ENCODE data around the gene KCNK3. TPM values are rescaled to one million over a fixed set of nuclear protein-coding genes. Genes with fewer than 3 reads are reported as not detected.
"Not testable (repeated sequence)": the region's sequence is repeated elsewhere in the genome, so short reads cannot be mapped to it uniquely, and the experiment has no call there.

KCNK3 gene
- total and polyA plus RNA-seq, 2 donors (not counting 1 experiment from before 2014, with no cell fraction given): under 0.01 TPM; not detected in 1

DNA sequence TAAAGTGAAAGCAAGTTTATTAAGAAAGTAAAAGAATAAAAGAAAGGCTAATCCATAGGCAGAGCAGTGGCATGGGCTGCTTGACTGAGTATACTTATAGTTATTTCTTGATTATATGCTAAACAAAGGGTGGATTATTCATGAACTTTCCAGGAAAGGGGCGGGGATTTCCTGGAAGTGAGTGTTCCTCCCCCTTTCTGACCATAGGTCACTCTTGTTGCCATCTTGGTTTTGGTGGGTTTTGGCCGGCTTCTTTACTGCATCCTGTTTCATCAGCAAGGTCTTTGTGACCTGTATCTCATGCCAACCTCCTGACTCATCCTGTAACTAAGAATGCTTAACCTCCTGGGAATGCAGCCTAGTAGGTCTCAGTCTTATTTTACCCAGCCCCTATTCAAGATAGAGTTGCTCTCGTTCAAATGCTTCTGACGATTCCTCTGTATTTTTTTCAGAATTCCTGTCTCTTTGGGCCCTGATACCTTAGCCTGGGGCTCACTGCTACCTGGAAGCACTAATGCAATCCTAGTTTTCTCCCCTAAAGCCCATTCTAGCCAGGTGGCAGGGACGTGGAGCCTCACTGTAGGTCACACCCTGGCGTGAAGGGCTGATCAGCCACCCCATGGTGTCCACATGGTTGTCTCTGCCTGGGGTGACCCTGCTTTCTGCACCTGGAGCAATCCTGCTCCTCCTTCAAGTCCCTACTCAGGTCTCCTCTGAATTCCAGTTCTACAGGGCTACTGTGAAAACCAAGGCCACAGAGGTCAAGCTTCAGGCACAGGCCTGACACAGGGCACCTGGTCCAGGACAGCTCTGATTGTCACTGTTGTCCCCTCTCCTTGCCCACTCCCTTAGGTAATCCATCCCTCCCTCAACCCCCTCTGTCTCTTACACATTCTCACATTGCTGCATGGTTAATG, 65.6 kb downstream of the KCNK3 start:
- Histone ChIP-seq H3K36me3 (ENCODE audit: control insufficient read depth, insufficient read depth, low read length) (no peaks in the 10 kb centered on the region), H3K27ac (ENCODE audit: insufficient read depth, low read length) (peak overlapping the region; percentile 93), H3K27me3 (ENCODE audit: control insufficient read depth, insufficient read depth, low read length) (no peaks in the 10 kb centered on the region), H4K20me1 (ENCODE audit: control insufficient read depth, extremely low read depth, insufficient read depth, low read length) (no peaks in the 10 kb centered on the region), H2AFZ (ENCODE audit: low read length) (no peak overlapping the region), H3K9ac (ENCODE audit: insufficient read depth, low read length) (peak overlapping the region; percentile 21), H3K4me1 (ENCODE audit: control insufficient read depth, extremely low read depth, insufficient read depth, low read length) (peaks cover 16% of the 10 kb centered on the region), H3K4me2 (ENCODE audit: extremely low read depth, insufficient read depth, low read length) (peak overlapping the region; percentile 79), H3K9me3 (ENCODE audit: control insufficient read depth, insufficient read depth, low read depth, low read length) (no peaks in the 10 kb centered on the region), H3K79me2 (ENCODE audit: control insufficient read depth, insufficient read depth, low read length) (no peaks in the 10 kb centered on the region), H3K4me3 (replicated peaks in 1 of 4; ENCODE audit: control extremely low read depth in 1 of 4, insufficient read depth in 1 of 4, low read depth in 3 of 4, low read length in 4 of 4) (no peak overlapping the region)
- peak; percentile 99 for DNase-seq (ENCODE audit: low read depth in 2 of 2)
- TF ChIP-seq, protein P1, sequence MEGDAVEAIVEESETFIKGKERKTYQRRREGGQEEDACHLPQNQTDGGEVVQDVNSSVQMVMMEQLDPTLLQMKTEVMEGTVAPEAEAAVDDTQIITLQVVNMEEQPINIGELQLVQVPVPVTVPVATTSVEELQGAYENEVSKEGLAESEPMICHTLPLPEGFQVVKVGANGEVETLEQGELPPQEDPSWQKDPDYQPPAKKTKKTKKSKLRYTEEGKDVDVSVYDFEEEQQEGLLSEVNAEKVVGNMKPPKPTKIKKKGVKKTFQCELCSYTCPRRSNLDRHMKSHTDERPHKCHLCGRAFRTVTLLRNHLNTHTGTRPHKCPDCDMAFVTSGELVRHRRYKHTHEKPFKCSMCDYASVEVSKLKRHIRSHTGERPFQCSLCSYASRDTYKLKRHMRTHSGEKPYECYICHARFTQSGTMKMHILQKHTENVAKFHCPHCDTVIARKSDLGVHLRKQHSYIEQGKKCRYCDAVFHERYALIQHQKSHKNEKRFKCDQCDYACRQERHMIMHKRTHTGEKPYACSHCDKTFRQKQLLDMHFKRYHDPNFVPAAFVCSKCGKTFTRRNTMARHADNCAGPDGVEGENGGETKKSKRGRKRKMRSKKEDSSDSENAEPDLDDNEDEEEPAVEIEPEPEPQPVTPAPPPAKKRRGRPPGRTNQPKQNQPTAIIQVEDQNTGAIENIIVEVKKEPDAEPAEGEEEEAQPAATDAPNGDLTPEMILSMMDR (conservative IDR thresholded peaks at IDR 0.05 in 1 of 2, IDR thresholded peaks at IDR 0.05 in 1 of 2; ENCODE audit: low read depth in 1 of 2, low read length in 2 of 2): no peak
- no peak for TF ChIP-seq EZH2 (IDR thresholded peaks at IDR 0.05; ENCODE audit: low read length, missing control alignments)

DNA sequence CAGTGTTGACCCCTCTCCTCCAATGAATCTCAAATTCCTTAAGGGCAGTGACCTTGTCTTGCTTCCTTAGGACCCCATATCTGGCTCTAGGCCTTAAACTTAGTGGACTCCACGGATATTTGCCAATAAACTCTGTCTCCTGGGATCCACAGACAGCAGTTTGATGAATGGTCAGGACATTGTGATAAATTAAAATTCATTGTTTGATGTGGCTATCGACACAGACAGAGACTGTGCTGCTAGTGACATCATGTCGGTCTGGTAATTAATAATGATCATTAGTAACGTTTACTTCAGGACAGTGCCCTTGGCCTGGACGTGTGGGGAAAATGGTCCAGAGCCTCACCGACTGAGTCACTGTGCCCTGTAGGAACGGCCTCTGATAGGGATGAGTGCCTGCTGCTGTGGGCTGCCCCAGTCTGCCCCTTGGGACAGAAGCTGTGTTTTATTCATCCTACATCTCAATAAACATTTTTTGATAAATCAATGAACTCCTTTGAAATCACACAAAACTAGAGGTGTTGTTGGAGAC, 66.3 kb downstream of the KCNK3 start:
- no peak for TF ChIP-seq EZH2 (IDR thresholded peaks at IDR 0.05; ENCODE audit: low read length, missing control alignments)
- TF ChIP-seq, protein P1 (conservative IDR thresholded peaks at IDR 0.05 in 1 of 2, IDR thresholded peaks at IDR 0.05 in 1 of 2; ENCODE audit: low read depth in 1 of 2, low read length in 2 of 2): no peak
- DNase-seq (ENCODE audit: low read depth in 2 of 2): peak; percentile 44 to 67
- no peak overlapping the region for H3K4me2 ChIP-seq (ENCODE audit: extremely low read depth, insufficient read depth, low read length)
- H3K9me3 ChIP-seq (ENCODE audit: control insufficient read depth, insufficient read depth, low read depth, low read length): no peaks in the 10 kb centered on the region
- H3K4me1 ChIP-seq (ENCODE audit: control insufficient read depth, extremely low read depth, insufficient read depth, low read length): peaks cover 16% of the 10 kb centered on the region
- no peaks in the 10 kb centered on the region for H3K79me2 ChIP-seq (ENCODE audit: control insufficient read depth, insufficient read depth, low read length)
- no peaks in the 10 kb centered on the region for H3K27me3 ChIP-seq (ENCODE audit: control insufficient read depth, insufficient read depth, low read length)
- H3K4me3 ChIP-seq (replicated peaks in 1 of 4; ENCODE audit: control extremely low read depth in 1 of 4, insufficient read depth in 1 of 4, low read depth in 3 of 4, low read length in 4 of 4): no peak overlapping the region
- H2AFZ ChIP-seq (ENCODE audit: low read length): no peak overlapping the region
- H3K27ac ChIP-seq (ENCODE audit: insufficient read depth, low read length): peak overlapping the region; percentile 93
- H3K9ac ChIP-seq (ENCODE audit: insufficient read depth, low read length): no peak overlapping the region
- no peaks in the 10 kb centered on the region for H3K36me3 ChIP-seq (ENCODE audit: control insufficient read depth, insufficient read depth, low read length)
- no peaks in the 10 kb centered on the region for H4K20me1 ChIP-seq (ENCODE audit: control insufficient read depth, extremely low read depth, insufficient read depth, low read length)

DNA sequence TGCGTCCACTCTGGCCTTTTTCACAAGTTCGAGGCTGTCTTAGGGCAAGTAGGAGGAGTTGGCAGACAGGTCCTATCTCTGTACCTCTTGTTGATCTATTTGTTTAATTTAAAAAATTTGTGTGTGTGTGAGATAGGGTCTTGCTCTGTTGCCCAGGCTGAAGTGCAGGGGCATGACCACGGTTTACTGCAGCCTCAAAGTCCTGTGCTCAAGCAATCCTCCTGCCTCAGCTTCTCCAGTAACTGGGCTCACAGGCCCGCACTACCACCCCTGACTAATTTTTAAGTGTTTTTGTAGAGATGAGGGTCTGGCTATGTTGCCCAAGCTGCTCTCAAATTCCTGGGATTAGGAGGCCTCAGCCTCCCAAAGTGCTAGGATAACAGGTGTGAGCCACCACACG, 67.3 kb downstream of the KCNK3 start:
- DNase-seq (ENCODE audit: low read depth in 2 of 2): no peak
- H3K9ac ChIP-seq (ENCODE audit: insufficient read depth, low read length): no peak overlapping the region
- no peak overlapping the region for H2AFZ ChIP-seq (ENCODE audit: low read length)
- H3K27ac ChIP-seq (ENCODE audit: insufficient read depth, low read length): no peak overlapping the region
- H3K27me3 ChIP-seq (ENCODE audit: control insufficient read depth, insufficient read depth, low read length): no peaks in the 10 kb centered on the region
- no peaks in the 10 kb centered on the region for H3K9me3 ChIP-seq (ENCODE audit: control insufficient read depth, insufficient read depth, low read depth, low read length)
- no peak overlapping the region for H3K4me3 ChIP-seq (replicated peaks in 1 of 4; ENCODE audit: control extremely low read depth in 1 of 4, insufficient read depth in 1 of 4, low read depth in 3 of 4, low read length in 4 of 4)
- H3K79me2 ChIP-seq (ENCODE audit: control insufficient read depth, insufficient read depth, low read length): peaks cover 7% of the 10 kb centered on the region
- H3K4me1 ChIP-seq (ENCODE audit: control insufficient read depth, extremely low read depth, insufficient read depth, low read length): peaks cover 16% of the 10 kb centered on the region
- H4K20me1 ChIP-seq (ENCODE audit: control insufficient read depth, extremely low read depth, insufficient read depth, low read length): no peaks in the 10 kb centered on the region
- H3K4me2 ChIP-seq (ENCODE audit: extremely low read depth, insufficient read depth, low read length): no peak overlapping the region
- H3K36me3 ChIP-seq (ENCODE audit: control insufficient read depth, insufficient read depth, low read length): no peaks in the 10 kb centered on the region
- TF ChIP-seq, protein P1 (conservative IDR thresholded peaks at IDR 0.05 in 1 of 2, IDR thresholded peaks at IDR 0.05 in 1 of 2; ENCODE audit: low read depth in 1 of 2, low read length in 2 of 2): no peak
- TF ChIP-seq EZH2 (IDR thresholded peaks at IDR 0.05; ENCODE audit: low read length, missing control alignments): no peak

DNA sequence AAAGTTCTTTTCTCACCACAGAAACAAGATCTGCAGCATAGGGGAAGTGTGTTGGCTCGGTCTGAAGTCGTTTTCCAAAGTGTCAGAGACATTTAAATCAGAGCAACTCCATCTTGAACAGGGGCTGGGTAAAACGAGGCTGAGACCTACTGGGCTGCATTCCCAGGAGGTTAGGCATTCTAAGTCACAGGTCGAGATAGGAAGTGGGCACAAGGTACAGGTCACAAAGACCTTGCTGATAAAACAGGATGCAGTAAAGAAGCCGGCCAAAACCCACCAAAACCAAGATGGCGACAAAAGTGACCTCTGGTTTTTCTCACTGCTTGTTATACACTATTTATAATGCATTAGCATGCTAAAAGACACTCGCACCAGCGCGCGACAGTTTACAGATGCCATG, 68.5 kb downstream of the KCNK3 start:
- not testable (repeated sequence) for H2AFZ ChIP-seq (ENCODE audit: low read length); H3K36me3 ChIP-seq (ENCODE audit: control insufficient read depth, insufficient read depth, low read length); H4K20me1 ChIP-seq (ENCODE audit: control insufficient read depth, extremely low read depth, insufficient read depth, low read length); H3K27me3 ChIP-seq (ENCODE audit: control insufficient read depth, insufficient read depth, low read length); H3K9me3 ChIP-seq (ENCODE audit: control insufficient read depth, insufficient read depth, low read depth, low read length); H3K4me3 ChIP-seq (replicated peaks in 1 of 4; ENCODE audit: control extremely low read depth in 1 of 4, insufficient read depth in 1 of 4, low read depth in 3 of 4, low read length in 4 of 4); H3K4me2 ChIP-seq (ENCODE audit: extremely low read depth, insufficient read depth, low read length); H3K9ac ChIP-seq (ENCODE audit: insufficient read depth, low read length); H3K27ac ChIP-seq (ENCODE audit: insufficient read depth, low read length); DNase-seq (ENCODE audit: low read depth in 2 of 2)
- peaks cover 19% of the 10 kb centered on the region for H3K79me2 ChIP-seq (ENCODE audit: control insufficient read depth, insufficient read depth, low read length)
- peaks cover 21% of the 10 kb centered on the region for H3K4me1 ChIP-seq (ENCODE audit: control insufficient read depth, extremely low read depth, insufficient read depth, low read length)
